Posterior cingulate gyrus (tissue), 11 donors: ENCODE measurements around the gene CLSTN1.

Source experiments
- DNase-seq, 10 donors: peaks; one replicate each; pipeline versions ENCODE4 v3.0.0 to v3.0.0-alpha.2; 2020 to 2021; ENCODE audit warnings: mixed read lengths in 3 of 10
- intact Hi-C: fragments of 100-400 bp; cut with DNase I; formaldehyde crosslinking; loops from one replicate; pipeline ENCODE4 v1.15.1; 2023

CLSTN1 gene

DNA sequence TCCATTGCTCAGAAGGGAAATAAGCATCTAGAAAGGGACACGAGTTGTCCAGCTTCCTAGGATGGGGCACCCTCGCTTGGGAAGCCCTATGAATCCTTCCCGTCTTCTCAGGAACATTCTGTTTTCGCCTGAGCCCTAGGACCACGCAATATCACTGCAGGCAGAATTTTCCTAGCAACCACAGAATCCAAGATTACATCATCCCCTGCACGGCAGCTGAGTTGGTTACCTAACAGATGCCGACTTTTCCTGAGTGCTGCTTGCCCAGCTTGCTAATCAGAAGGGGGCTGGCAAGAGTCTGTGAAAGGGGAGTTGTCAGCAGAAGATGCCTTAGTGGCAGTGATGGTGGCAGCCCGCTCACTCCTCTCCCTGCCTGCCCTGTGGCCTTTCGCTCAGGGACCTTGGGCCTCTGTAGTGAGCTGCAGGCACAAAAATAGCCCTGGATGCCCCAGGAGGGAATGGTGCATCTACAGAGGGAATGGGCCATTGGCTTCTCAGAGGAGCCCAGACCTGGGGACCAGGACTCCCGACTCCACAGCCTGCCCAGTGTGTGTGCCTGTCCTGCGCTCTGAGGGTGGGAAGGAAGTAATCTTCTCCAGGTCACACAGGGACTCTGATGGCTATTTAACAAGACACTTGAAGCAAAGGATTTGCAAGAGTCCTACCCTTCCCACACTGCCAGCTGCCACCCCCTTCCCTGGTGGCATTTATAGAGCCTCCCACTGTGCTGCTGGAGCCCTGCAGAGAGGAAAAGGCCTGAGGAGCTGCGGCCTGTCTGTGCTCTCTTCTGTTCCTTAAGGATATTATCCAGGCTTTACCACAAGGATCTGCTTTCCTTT lies 28.9 kb upstream of the CLSTN1 start:
- peak in 9 of 10 donors; percentile 44 to 95 (median 73) for DNase-seq
- intact Hi-C loops = no loop called here

DNA sequence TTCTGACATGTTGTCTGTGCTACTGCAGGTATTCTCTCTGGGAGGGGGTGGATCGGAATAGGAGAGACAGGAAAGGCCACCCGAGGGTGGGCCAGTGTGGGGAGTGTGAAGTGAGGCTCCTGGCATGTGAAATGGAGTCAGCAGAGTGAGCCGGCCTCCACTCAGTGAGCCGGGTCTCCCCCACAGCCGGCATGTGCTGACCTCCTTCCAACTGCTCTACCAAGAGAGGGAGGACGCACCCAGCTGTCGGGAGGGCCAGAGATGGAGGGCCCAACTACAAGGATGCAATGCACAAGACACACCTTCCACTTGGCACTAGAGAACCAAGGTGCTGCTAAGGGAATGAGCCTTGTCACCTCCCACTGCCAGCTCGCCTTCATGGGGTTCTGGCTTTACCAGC lies 28.2 kb upstream of the CLSTN1 start:
- intact Hi-C loops = no loop called here

DNA sequence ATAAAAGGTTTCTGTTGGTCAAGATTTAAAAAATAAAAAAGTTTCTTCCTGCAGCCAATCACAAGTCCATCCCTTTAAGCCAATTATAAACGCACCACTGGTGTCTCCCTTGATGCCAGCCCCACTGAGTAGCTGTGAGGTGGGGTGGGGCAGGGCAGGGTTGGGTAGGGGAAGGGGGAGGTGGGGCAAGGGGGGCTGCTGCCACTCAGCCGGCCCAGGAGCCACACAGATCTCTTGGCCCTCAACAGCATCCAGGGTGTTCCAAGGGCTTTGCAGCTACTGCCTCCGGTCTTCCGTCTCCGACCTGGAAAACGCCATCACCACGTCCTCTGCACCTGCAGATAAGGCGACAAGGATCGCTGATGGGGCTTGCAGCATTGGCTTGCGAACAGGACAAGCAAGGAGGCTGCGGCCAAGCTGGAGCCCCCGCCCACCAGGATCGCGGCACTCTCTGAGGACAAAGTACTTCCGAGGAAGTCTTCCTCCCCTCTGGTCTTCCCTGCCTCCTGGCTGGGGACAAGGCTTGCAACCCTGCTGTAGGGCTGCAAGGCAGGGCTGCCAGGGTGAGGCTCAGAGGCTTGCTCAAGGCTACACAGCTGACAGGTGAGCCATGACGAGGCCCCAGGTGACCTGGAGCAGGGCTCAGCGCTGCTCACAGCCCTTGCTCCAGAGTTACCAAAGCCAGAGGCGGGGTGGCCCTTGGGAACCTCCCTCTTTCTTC lies 26.8 kb upstream of the CLSTN1 start:
- DNase-seq = peak in 1 of 10 donors; percentile 84
- intact Hi-C loops = no loop called here

More for the DNA sequence above, 28.2 kb upstream of the CLSTN1 start:
- DNase-seq = peak in 2 of 10 donors; percentile 82 to 89

GRCh38 chr1:9849691-9850441 lies 26.1 kb upstream of the CLSTN1 start:
- intact Hi-C loops = no loop called here
- DNase-seq = no peak

GRCh38 chr1:9848022-9848421 lies 24.3 kb upstream of the CLSTN1 start:
- intact Hi-C loops = no loop called here
- DNase-seq = peak in 3 of 10 donors; percentile 89 to 93 (median 92)

DNA sequence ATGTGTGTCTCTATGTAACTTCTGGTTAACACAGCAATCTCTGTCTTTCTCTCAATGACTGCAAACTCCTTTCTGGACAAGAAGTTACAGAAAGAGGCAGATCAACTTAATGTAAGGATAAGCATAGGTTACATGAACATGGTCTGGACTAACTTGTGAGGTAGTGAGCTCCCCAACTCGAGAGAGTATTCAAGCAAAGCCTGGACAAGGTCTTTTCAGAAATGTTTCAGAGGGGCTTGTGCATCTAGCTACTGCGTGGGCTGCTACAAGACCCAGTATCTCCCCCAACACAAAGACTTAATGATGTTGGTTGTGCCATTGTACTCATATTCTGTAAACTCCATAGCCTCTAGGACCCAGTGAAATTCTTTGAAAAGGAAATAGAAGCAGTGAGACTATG lies 23.5 kb upstream of the CLSTN1 start:
- intact Hi-C loops = no loop called here
- DNase-seq = no peak

GRCh38 chr1:9846611-9847171 lies 22.9 kb upstream of the CLSTN1 start:
- intact Hi-C loops = no loop called here
- peak in 2 of 10 donors; percentile 68 to 77 for DNase-seq

DNA sequence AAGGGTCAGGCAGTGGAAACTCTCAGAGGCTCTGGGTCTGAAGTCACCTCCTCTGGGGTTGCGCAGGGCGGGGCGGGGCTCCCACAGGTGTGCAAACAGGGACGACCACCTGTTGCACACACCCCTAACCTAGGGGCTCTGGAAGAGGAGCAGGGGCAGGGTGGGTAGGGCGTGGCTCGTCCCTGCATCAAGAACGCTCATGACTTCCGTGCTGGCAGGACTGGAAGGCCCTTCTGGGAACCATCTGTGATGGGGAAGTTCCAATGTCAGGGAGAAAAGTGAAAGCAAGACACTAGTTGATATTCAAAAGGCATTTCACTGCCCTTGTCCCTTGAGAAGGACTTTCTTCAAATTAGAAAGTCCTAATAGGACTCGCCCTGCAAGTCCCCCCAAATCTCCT lies 22.1 kb upstream of the CLSTN1 start:
- intact Hi-C loops = no loop called here
- peak in 4 of 10 donors; percentile 21 to 44 (median 34) for DNase-seq

- intact Hi-C loops = no loop called here
- DNase-seq = peak in 4 of 10 donors; percentile 20 to 84 (median 64)
Observed at GRCh38 chr1:9844756-9845155, 21.0 kb upstream of the CLSTN1 start.

- DNase-seq = peak in 9 of 10 donors; percentile 43 to 94 (median 67)
- intact Hi-C loops = no loop called here
Observed at GRCh38 chr1:9844106-9844505, 20.3 kb upstream of the CLSTN1 start.

DNA sequence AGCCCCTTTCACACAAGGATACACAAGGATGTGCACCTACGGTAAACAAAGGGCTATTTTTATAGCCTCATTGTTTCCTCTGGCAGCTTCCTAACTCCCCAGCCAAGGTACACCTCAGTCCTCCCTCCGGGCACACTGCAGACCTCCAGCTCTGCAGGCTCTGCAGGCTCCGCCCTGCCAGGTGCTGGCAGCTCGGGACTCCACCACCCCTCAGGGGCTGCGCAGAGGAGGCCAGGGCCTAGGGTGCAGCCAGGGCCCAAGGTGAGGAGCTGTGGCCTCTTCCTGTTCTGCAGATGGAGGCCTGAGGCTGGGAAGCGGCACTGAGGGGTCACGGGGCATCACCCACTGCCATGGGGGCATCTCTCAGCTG lies 19.8 kb upstream of the CLSTN1 start:
- intact Hi-C loops = no loop called here
- DNase-seq = peak in 3 of 10 donors; percentile 70 to 88 (median 85)

- DNase-seq = peak in 3 of 10 donors; percentile 84 to 89 (median 87)
- intact Hi-C loops = no loop called here
Observed at GRCh38 chr1:9842781-9843575, 19.2 kb upstream of the CLSTN1 start.

- peak in 3 of 10 donors; percentile 50 to 70 (median 57) for DNase-seq
- intact Hi-C loops = no loop called here
Observed at GRCh38 chr1:9842073-9842711, 18.4 kb upstream of the CLSTN1 start.

DNA sequence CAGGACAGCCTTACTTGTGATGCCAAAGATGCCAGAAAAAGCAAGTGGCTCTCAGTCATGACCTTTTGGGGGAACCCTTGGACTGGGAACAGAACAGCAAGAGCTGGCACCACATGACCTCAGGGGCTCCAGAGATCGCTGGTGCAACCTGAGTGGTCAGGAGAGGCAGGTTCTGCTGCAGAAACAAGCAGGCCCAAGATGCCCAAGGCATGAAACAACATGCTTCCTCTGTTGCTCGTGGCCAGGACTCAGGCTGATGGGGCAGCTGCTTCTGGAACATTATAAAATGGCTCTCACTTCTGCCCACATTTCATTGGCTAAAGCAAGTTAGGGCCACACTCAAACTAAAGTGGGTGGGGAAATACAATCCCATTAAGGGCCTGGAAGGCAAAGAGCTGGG lies 17.7 kb upstream of the CLSTN1 start:
- intact Hi-C loops = no loop called here
- peak in 1 of 10 donors; percentile 40 for DNase-seq

GRCh38 chr1:9840176-9840575 lies 16.4 kb upstream of the CLSTN1 start:
- peak in 2 of 10 donors; percentile 12 to 37 for DNase-seq
- intact Hi-C loops = no loop called here

DNA sequence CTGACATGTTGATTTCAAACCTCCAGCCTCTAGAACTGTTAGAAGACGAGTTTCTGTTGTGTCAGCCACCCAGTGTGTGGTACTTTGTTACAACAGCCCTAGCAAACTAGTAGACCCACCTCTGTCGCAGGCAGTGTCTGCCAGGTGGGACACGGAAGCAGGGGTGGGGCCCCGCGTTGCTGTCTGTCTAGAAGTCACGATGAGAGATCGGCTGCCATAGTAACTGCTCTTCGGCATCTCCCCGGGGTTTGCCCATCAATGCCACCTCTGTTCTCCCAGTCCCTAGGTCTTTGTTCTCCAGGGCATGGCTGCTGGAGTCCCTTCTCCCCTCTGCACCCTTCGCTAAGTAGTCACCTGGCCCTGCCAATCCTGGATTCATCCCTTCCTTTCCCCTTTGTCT lies 15.2 kb upstream of the CLSTN1 start:
- DNase-seq = peak in 5 of 10 donors; percentile 46 to 90 (median 54)

GRCh38 chr1:9836632-9836960 lies 12.8 kb upstream of the CLSTN1 start:
- intact Hi-C loops = no loop called here
- DNase-seq = no peak

More for the DNA sequence above, 15.2 kb upstream of the CLSTN1 start:
- intact Hi-C loops = no loop called here

DNA sequence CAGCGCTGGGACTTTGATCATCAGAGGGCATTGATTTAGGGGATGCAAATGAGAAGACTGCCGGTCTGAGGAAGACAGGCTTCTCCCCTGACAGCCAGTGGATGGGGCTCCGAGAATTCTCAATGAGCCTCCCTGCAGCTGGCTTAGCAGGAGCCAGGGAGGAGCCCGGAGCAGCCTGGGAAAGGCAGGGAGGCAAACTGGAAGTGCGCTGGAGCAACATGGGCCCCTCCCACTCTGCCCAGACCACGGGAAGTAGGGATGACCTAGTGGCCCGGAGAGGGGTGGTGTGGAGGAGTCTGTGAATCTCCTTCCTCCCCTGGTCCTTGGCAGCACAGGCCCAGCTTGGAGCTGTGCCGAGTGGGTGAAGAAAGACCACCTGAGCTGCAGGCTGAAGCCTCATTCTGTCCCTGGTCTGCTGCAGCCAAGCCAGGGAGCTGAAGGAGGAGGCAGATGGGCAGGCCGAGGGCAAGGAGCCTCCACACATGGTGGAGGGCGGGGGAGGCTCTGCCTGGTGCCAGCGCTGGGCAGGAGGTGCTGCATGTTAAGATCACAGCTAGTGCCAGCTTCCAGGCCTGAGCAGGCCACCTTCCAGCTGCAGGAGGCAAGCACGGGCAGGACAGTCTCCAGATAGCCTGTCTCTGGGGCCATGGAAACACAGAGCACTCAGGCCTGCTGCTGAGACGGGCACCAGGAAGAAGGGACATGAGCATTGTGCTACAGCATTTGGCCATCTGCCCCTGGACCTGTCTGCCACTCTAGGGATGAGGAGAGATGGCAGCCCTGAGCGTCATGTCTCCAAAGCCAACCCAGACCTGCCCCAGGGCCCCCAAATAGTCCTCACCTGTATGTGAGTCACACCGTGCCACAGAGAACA lies 12.2 kb upstream of the CLSTN1 start:
- intact Hi-C loops = no loop called here
- DNase-seq = peak in 7 of 10 donors; percentile 40 to 94 (median 58)
